HG03520 (cell line): ENCODE results near the gene GPR31.
A peak's percentile ranks its signal among the peaks of the same experiment; 100 is the strongest.
"Not testable (repeated sequence)": the region's sequence is repeated elsewhere in the genome, so short reads cannot be mapped to it uniquely, and the experiment has no call there.

Experiments
- ATAC-seq: cut with Tn5 transposase; IDR thresholded peaks from one replicate; pipeline ENCODE4 v1.9.1; 2021; ENCODE audit warnings: mild to moderate bottlenecking, moderate library complexity; ENCODE audit not compliant: unreplicated experiment

Gene GPR31

DNA sequence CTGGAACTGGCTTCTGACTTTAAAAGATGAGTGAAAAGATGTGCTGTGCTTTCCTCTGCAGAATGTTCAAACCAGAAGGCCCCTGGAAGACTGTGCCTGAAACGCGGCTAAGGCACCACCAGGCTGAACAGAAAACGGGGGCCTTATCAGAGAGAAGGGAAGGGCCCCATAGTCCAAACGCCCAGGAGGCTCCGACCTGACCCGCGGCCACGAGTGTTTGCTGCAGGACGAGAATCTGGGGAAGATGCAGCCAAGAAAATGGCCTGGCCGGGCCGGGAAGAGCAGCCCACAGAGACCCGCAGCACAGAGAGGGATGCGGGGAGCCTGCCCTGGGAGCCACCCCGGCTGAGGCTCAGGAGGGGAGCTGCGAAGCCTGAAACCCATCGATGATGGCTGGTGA is 10.5 kb upstream of the GPR31 start:
- not testable (repeated sequence) for ATAC-seq

DNA sequence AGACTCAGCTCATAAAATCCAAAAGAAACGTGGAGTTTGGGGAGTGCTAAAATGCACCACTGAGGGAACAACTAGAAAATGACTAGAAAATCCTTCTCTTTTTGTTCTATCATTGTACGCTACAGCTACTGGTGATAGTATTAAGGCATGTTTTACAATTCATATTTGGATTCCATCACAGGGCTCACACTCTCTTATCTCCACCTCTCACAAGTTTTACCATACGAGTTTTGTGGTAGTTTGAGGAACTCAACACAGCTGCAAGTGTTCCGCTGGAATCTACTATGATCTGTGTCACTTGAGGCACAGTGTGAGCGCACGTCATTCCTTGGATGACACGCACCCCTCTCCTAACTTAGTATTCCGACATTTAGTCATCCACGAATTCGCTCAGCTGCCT is 9.9 kb upstream of the GPR31 start:
- ATAC-seq = not testable (repeated sequence)

- ATAC-seq = no peak
Measured at GRCh38 chr6:167165858-167166471, 8.2 kb upstream of the GPR31 start.

DNA sequence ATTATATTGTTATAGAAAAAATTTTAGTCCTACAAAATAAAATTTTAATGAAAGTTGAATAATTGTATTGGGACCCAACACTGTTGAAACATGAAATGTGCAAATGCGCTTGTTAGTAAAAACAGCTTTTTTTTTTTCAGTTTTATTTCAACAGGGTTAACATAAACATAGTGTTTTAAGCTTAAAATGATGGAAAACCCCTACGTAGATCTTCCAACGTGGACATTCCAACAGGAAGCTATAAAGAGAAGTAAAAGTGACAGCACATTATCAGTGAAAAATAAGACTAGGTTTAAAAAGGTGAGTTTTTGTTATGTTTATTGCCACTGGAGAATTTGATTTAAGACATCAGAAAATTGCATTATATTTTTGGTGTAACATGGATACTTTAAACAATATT is 6.5 kb upstream of the GPR31 start:
- no peak for ATAC-seq

DNA sequence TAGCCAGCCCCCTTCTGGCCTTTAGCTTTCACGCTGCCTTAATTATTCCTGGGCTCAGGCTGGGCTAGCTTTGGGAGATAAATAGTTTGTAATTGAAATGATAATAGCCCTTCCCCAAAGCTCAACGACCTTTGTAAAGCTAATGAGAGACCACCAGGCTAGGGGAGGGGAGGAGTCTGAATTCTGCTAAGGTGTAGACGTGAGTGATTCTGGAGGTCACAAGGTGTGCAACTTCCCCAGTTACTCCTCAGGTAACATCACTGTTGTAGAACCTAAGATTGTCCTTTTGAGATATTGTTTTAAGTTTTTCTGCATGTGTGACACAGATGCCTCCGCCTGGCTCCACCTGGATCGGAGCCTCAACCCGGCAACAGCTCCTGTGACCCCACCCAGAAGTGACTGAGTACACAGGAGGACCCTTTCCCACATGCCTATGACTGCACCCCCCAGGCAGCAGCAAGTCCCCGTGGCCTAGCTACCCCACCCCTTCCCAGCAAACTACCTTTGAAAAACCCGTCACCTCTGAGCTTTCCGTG is 5.8 kb upstream of the GPR31 start:
- ATAC-seq = no peak

- ATAC-seq = no peak
Measured at GRCh38 chr6:167162591-167162990, 4.8 kb upstream of the GPR31 start.

DNA sequence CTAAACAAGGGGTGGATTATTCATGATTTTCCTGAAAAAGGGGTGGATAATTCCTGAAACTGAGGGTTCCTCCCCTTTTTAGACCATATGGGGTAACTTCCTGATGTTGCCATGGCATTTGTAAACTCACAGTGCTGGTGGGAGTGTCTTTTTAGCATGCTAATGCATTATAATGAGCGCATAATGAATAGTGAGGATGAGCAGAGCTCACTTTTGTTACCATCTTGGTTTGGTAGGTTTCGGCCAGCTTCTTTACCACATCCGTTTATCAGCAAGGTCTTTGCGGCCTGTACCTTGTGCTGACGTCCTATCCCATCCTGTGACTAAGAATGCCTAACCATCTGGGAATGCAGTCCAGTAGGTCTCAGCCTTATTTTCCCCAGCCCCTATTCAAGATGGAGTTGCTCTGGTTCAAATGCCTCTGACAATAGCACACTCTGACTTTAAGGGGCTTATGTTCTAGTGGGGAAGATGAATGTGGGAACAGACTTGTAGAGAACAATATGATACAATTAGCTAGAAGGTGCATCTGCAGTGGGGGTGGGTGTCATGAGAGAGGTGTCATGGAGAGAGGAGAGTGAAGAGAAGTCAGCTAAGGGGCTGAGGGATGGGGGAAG is 4.2 kb upstream of the GPR31 start:
- ATAC-seq = no peak

GRCh38 chr6:167157414-167157813 is 366 bp downstream of the GPR31 start:
- no peak for ATAC-seq

- no peak for ATAC-seq
Measured at GRCh38 chr6:167154895-167155294, 2.9 kb downstream of the GPR31 start.

DNA sequence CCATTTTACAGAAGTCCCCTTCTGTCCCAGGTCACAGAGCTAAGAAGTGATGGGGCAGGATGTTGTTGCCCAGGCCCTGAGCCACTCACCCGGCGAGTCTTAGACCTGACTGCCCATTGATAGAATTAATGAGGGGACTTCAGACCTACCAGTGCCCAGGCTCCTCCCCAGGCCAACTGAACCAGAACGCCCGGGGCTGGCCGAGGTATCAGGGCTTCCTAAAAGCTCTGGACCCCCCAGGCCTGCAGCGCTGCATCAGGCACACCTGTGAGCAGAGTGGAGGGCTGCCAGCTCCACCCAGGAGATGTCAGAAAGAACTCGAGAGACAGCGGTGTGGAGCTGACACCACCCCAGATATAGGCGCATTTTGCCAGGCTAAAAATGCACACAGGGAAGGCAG is 3.5 kb downstream of the GPR31 start:
- ATAC-seq = no peak

DNA sequence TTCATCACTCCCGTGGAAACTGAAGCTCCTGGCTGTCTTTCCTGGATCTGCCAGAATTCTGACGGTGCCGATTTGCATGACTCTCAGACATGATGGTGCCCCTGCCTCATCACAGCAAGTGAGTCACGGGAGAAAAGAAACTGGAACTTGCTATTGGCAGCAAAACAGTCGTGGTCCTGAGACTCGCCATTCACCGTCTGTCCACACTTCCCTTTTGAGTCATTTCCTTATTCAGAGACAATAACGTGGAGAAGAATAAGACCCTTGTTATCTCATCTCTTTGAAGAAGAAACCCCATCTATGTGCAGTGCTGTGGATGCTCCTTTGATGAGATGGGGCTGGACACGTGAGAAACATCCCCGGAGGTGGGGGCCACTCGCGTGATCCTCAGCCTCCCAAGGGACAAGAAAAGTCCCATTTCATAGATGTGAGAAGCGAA is 4.2 kb downstream of the GPR31 start:
- peak; percentile 44 for ATAC-seq

GRCh38 chr6:167152862-167153261 is 4.9 kb downstream of the GPR31 start:
- peak; percentile 39 for ATAC-seq

DNA sequence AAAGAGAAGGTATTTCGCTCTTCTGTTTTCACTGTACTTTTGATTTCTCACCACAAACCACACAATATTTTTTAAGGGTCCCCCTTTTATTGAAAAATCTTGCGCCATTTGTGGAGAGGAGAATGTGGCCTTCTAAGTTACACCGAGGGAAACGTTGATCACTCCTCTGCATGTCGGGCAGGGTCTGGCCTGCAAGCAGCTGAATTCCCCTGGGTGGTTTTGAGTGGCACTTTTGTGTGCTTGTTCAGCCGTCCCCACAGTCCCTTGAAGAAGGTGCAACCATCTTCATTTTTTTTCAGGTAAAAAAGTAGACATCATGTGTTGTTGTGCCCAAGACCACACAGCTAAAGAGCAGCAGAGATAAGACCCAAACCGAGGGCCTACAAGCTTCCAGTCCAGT is 6.1 kb downstream of the GPR31 start:
- no peak for ATAC-seq

DNA sequence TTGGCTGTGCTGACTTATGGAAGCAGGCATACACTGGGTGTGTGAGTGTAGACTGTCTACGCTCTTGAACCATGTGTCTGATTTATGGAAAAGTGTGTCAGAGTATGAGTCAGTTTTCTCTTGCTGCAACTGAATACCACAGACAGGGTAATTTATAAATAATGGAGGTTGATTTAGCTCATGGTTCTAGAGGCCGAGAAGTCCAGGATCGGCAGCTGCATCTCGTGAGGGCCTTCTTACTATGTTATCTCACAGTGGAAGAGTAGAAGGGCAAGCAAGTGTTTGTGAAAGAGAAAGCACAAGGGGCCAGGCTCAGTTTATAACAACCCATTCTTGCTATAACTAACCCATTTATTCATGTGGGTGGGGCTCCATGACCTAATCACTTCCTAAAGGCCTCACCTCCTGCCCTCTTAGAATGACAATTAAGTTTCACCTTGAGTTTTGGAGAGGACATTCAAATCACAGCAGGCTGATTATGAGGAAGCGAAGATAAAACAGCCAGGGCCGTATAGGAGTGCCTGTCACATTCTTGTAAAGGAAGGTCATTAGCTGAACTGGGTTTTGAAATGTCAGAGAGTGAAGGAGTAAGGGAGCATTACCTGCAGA is 6.7 kb downstream of the GPR31 start:
- peak; percentile 60 for ATAC-seq

GRCh38 chr6:167148997-167149396 is 8.8 kb downstream of the GPR31 start:
- ATAC-seq = no peak

- no peak for ATAC-seq
Measured at GRCh38 chr6:167148021-167148420, 9.8 kb downstream of the GPR31 start.

- ATAC-seq = no peak
Measured at GRCh38 chr6:167146977-167147376, 10.8 kb downstream of the GPR31 start.

- ATAC-seq = no peak
Measured at GRCh38 chr6:167146135-167146534, 11.6 kb downstream of the GPR31 start.

DNA sequence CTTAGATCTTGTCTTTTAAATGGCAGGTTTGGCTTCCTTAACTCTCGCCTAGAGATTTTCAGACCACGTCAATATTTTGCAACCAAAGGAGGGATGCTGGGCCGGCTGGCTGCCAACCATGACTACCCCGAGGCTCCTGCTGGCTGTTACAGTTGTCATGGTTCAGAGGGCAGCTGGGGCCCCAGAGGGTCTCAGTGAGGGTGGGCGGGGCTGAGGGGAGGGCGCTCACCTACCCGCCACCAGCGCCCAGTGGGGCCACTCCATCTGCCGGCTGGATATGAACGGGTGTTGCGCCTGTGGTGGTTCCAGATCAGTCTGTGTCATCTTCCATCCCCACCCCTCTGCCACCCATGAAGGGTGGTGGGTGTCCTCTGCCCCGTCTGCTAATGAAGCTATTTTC is 12.3 kb downstream of the GPR31 start:
- no peak for ATAC-seq

DNA sequence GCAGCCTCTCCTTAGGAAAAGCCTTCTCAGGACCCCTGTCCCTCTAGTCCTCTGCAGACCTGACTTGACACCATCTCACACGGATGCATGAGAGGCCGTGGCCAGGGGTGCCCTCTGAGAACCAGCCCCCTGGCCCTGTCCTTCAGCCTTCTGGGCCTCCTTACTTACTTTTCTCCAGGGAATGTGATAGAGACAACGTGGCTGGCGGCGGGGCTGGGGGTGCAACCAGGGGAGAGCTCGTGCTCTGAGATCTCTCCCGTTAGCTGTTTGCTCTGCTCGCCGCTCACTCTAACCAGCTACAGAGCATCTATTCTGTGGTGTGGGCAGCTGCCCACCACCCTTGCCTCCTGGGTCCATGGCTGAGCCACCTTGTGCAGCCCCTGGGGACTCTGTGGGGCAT is 14.7 kb downstream of the GPR31 start:
- no peak for ATAC-seq

GRCh38 chr6:167142433-167142761 is 15.4 kb downstream of the GPR31 start:
- ATAC-seq = no peak

- no peak for ATAC-seq
Measured at GRCh38 chr6:167141667-167142432, 15.9 kb downstream of the GPR31 start.
